GM13976 (cell line): ENCODE data around the gene CCNB1.
A peak's percentile ranks its signal among the peaks of the same experiment; 100 is the strongest.
"Not testable (repeated sequence)": the region's sequence is repeated elsewhere in the genome, so short reads cannot be mapped to it uniquely, and the experiment has no call there.

Experiments used
- DNase-seq: peaks from one replicate; pipeline ENCODE4 v3.0.0; 2012; ENCODE audit warnings: low spot score
- in situ Hi-C: fragments of 300-500 bp; cut with MboI; formaldehyde crosslinking; loops from one replicate; pipeline ENCODE4 v1.12.0; 2022; ENCODE audit warnings: low sequenced_read_pairs, mixed read lengths, inconsistent platforms; ENCODE audit not compliant: unreplicated experiment
- TF ChIP-seq, protein P1 (sequence below): IDR thresholded peaks from 2 replicates; pipeline ENCODE4 v1.5.1; 2012; ENCODE audit warnings: borderline replicate concordance, mild to moderate bottlenecking; ENCODE audit not compliant: insufficient read depth; ENCODE audit errors: extremely low read depth, missing control alignments, control extremely low read depth

CCNB1 gene

DNA sequence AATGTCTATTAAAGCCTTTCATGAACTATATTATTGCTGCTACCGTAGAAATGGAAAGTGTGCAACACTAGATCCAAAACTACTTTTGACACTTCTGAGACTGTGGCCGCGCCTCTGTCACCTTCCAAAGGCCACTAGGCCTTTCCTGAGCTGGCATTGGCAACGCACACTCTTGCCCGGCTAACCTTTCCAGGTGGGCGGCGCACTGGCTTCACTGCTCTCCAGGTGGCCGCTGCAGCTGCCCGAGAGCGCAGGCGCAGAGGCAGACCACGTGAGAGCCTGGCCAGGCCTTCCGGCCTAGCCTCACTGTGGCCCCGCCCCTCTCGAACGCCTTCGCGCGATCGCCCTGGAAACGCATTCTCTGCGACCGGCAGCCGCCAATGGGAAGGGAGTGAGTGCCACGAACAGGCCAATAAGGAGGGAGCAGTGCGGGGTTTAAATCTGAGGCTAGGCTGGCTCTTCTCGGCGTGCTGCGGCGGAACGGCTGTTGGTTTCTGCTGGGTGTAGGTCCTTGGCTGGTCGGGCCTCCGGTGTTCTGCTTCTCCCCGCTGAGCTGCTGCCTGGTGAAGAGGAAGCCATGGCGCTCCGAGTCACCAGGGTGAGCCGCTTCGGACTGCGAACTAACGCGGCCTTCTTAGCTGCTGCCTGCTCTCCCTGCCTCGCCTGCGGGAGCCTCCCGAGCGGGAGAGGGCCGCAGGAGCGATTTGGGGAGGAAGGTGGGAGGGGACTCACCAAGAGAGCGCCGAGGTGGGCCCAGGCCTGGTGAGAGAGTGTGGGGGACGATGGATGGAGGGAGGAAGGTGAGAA lies at the start of gene CCNB1:
TSS of gene CCNB1 (plus strand) at position 465 of the 807 bp plus-strand sequence. CDS start at position 578, 113 bp downstream.
- TF ChIP-seq, protein P1, sequence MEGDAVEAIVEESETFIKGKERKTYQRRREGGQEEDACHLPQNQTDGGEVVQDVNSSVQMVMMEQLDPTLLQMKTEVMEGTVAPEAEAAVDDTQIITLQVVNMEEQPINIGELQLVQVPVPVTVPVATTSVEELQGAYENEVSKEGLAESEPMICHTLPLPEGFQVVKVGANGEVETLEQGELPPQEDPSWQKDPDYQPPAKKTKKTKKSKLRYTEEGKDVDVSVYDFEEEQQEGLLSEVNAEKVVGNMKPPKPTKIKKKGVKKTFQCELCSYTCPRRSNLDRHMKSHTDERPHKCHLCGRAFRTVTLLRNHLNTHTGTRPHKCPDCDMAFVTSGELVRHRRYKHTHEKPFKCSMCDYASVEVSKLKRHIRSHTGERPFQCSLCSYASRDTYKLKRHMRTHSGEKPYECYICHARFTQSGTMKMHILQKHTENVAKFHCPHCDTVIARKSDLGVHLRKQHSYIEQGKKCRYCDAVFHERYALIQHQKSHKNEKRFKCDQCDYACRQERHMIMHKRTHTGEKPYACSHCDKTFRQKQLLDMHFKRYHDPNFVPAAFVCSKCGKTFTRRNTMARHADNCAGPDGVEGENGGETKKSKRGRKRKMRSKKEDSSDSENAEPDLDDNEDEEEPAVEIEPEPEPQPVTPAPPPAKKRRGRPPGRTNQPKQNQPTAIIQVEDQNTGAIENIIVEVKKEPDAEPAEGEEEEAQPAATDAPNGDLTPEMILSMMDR: no peak
- in situ Hi-C loops: no loop called here
- peak; percentile 100 for DNase-seq

DNA sequence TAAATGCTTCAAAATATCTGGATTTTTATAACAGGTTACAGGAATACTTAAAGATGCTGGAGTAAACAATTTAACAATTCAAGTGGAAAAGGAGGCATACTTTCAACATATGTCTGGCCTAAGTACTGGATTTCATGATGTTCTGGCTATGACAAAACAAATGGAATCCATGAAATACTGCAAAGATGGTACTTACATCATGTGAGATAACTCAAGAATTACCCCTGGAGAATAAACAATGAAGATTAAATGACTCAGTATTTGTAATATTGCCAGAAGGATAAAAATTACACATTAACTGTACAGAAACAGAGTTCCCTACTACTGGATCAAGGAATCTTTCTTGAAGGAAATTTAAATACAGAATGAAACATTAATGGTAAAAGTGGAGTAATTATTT lies 37.5 kb upstream of the CCNB1 start:
- no peak for DNase-seq
- TF ChIP-seq, protein P1: no peak
- in situ Hi-C loops: no loop called here

DNA sequence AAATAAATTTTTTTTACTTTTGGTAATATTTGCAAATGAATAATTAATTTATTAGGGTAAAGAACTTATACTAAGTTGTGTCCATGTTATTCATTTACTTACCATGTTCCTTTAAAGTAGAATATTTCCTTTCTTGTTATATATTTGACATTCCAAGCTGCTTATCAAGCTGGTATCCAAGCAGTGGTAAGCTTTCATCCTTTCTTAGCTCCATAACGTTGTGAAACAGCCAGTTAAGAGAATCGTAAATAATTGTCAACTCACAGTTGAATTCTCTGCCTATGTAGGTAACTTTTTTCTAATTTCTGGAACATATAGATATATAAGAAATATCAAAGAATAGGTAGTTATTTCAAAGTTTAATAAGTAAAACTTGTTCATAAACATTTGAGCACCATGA lies 36.7 kb upstream of the CCNB1 start:
- no peak for DNase-seq
- in situ Hi-C loops: no loop called here
- TF ChIP-seq, protein P1: no peak

DNA sequence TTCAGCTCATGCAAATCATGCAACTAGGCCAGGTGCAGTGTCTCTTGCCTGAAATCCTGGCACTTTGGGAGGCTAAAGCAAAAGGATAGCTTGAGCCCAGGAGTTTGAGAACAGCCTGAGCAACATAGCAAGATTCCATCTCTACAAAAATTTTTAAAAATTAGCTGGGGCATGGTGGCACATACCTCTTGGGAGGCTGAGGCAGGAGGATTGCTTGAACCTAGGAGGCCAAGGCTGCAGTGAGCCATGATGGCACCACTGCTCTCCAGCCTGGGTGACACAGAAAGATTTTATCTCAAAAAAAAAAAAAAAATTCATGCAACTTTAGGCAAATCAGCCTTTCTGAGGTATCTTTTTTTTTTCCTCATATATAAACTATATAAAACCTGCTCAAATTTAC lies 35.6 kb upstream of the CCNB1 start:
- TF ChIP-seq, protein P1: no peak
- DNase-seq: no peak
- in situ Hi-C loops: no loop called here

DNA sequence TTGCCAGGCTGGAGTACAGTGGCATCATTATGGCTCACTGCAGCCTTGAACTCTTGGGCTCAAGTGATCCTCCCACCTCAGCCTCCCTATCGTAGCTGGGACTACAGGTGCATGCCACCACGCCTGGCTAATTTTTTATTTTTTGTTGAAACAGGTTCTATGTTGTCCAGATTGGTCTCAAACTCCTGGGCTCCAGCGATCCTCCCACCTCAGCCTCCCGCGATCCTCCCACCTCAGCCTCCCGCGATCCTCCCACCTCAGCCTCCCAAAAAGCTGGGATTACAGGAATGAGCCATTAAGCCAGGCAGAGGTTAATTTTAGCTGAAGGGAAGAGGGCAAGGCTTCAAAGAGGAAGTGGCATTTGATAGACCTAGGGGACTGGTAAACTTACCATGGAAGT lies 32.8 kb upstream of the CCNB1 start:
- DNase-seq: no peak
- TF ChIP-seq, protein P1: no peak
- in situ Hi-C loops: no loop called here

DNA sequence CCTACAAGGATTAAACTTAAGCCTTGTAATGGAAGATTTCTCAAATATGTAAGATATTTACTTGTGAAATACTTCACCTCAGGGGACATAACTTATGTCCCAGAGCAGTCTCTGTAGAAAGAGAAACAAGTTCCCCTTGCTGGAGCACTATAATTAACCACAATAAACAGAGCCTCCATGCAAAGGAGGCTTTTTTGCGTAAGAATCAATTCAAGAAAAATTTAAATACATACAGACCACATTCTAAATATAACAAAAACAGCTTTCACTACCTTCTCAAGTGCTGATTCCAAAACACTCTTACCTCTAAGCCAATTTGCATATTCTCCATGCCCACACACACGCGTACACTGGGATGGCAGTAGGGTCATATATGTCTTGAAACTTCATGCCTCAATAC lies 30.7 kb upstream of the CCNB1 start:
- in situ Hi-C loops: no loop called here
- DNase-seq: peak; percentile 74
- TF ChIP-seq, protein P1: no peak

DNA sequence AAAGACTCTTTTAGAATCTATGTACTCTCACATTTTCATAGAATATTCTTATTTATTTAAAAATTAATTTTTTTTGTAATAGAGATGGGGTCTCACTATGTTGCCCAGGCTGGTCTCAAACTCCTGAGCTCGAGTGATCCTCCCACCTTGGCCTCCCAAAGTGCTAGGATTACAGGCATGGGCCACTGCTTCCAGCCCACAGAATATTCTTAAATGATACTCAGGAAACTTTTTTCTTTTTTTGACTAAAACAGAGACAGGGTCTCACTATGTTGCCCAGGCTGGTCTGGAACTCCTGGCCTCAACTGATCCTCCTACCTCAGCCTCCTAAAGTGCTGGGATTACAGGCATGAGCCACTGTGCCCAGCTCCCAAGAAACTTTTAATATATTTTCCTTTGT lies 29.7 kb upstream of the CCNB1 start:
- in situ Hi-C loops, DNase-seq: not testable (repeated sequence)
